Trophoblast cell (in vitro differentiated cells and primary cell): Measurements from ENCODE around the gene HDGFL3. TPM values are rescaled to one million over a fixed set of nuclear protein-coding genes. Genes with fewer than 3 reads are reported as not detected.
A peak's percentile ranks its signal among the peaks of the same experiment; 100 is the strongest.

ENCODE experiments used
- DNase-seq, 2 donors: peaks; one replicate each; pipeline ENCODE4 v3.0.0-alpha.2; 2016
- H2AFZ ChIP-seq: 2 replicates; pipeline ENCODE4 v1.6.1; 2013; ENCODE audit warnings: low read length, moderate library complexity, mild to moderate bottlenecking; ENCODE audit not compliant: insufficient read depth, poor library complexity
- H2AK5ac ChIP-seq: 2 replicates; pipeline ENCODE4 v1.6.1; 2013; ENCODE audit warnings: mild to moderate bottlenecking, low read length
- H2BK120ac ChIP-seq: 2 replicates; pipeline ENCODE4 v1.6.1; 2013; ENCODE audit warnings: low read length, mild to moderate bottlenecking, moderate library complexity; ENCODE audit not compliant: insufficient read depth, poor library complexity
- H2BK12ac ChIP-seq: 2 replicates; pipeline ENCODE4 v1.6.1; 2013; ENCODE audit warnings: mild to moderate bottlenecking, low read length, moderate library complexity
- H2BK5ac ChIP-seq: 2 replicates; pipeline ENCODE4 v1.6.1; 2013; ENCODE audit warnings: low read length, low read depth, moderate library complexity, mild to moderate bottlenecking; ENCODE audit not compliant: poor library complexity
- H3K14ac ChIP-seq: 2 replicates; pipeline ENCODE4 v1.6.1; 2013; ENCODE audit warnings: mild to moderate bottlenecking, low read length
- H3K18ac ChIP-seq: 2 replicates; pipeline ENCODE4 v1.6.1; 2013; ENCODE audit warnings: mild to moderate bottlenecking, low read length
- H3K23ac ChIP-seq: 2 replicates; pipeline ENCODE4 v1.6.1; 2013; ENCODE audit warnings: low read length
- H3K27ac ChIP-seq: 2 replicates; pipeline ENCODE4 v1.5.1; 2013; ENCODE audit warnings: low read depth, mild to moderate bottlenecking, inconsistent platforms, low read length, moderate library complexity
- H3K27me3 ChIP-seq: 2 replicates; pipeline ENCODE4 v1.6.1; 2013; ENCODE audit warnings: inconsistent platforms, mild to moderate bottlenecking, low read length, moderate library complexity; ENCODE audit not compliant: insufficient read depth
- H3K36me3 ChIP-seq, 2 experiments: 1 replicate in 1 of 2; 2 replicates in 1 of 2; pipeline ENCODE4 v1.6.1; 2013; ENCODE audit warnings: low read length in 2 of 2, mild to moderate bottlenecking in 2 of 2, moderate library complexity in 1 of 2; ENCODE audit not compliant: insufficient read depth in 2 of 2, control insufficient read depth in 1 of 2
- H3K4ac ChIP-seq: 2 replicates; pipeline ENCODE4 v1.6.1; 2013; ENCODE audit warnings: low read depth, mild to moderate bottlenecking, low read length, moderate library complexity
- H3K4me1 ChIP-seq, 2 experiments: 1 replicate in 1 of 2; 2 replicates in 1 of 2; pipeline ENCODE4 v1.6.1; 2013; ENCODE audit warnings: low read length in 2 of 2, mild to moderate bottlenecking in 2 of 2, moderate library complexity in 1 of 2; ENCODE audit not compliant: insufficient read depth in 2 of 2, control insufficient read depth in 1 of 2
- H3K4me2 ChIP-seq: 2 replicates; pipeline ENCODE4 v1.6.1; 2013; ENCODE audit warnings: inconsistent platforms, mild to moderate bottlenecking, low read length, moderate library complexity
- H3K4me3 ChIP-seq: 2 replicates; pipeline ENCODE4 v1.5.1; 2013; ENCODE audit warnings: mild to moderate bottlenecking, low read depth, low read length, inconsistent platforms
- H3K79me1 ChIP-seq: one replicate; pipeline ENCODE4 v1.6.1; 2013; ENCODE audit warnings: low read length
- H3K79me2 ChIP-seq: 2 replicates; pipeline ENCODE4 v1.6.1; 2013; ENCODE audit warnings: low read length, mild to moderate bottlenecking; ENCODE audit not compliant: control insufficient read depth, insufficient read depth, poor library complexity
- H3K9ac ChIP-seq: 2 replicates; pipeline ENCODE4 v1.6.1; 2013; ENCODE audit warnings: mild to moderate bottlenecking, low read length
- H3K9me3 ChIP-seq: 2 replicates; pipeline ENCODE4 v1.6.1; 2013; ENCODE audit warnings: low read depth, mild to moderate bottlenecking, control low read depth, inconsistent platforms, low read length; ENCODE audit not compliant: insufficient read depth
- H4K12ac ChIP-seq: 2 replicates; pipeline ENCODE4 v1.6.1; 2013; ENCODE audit warnings: low read depth, mild to moderate bottlenecking, low read length, moderate library complexity
- H4K8ac ChIP-seq: 2 replicates; pipeline ENCODE4 v1.6.1; 2013; ENCODE audit warnings: low read depth, mild to moderate bottlenecking, low read length, moderate library complexity
- H4K91ac ChIP-seq: one replicate; pipeline ENCODE4 v1.6.1; 2013; ENCODE audit warnings: low read depth, mild to moderate bottlenecking, low read length, moderate library complexity
- WGBS: extraction: QIAGEN DNeasy Blood & Tissue Kit; methylation state at CpG from one replicate; pipeline ENCODE4 v1.1.7; 2013; ENCODE audit warnings: missing lambda C conversion rate; ENCODE audit not compliant: insufficient read length, insufficient coverage; ENCODE audit errors: extremely low coverage; 5-methylcytosine and 5-hydroxymethylcytosine counted together
- polyA plus RNA-seq: library from polyadenylated mRNA; stranded (reverse); fragments of 200-250 nt; gene quantifications from 2 replicates; pipeline ENCODE4 v1.2.3, GENCODE V29; 2013

HDGFL3 gene
- polyA plus RNA-seq, result 47.3 and 49.1 TPM in 2 replicates

GRCh38 chr15:83207660-83208366 is at the start of gene HDGFL3:
HDGFL3 (minus strand) TSS chr15:83207823; CDS start chr15:83207414, 409 bp downstream.
- Histone ChIP-seq H3K4ac (peak within 1 kb of the TSS; percentile 91), H3K14ac (peak within 1 kb of the TSS; percentile 95), H4K12ac (peak within 1 kb of the TSS; percentile 67), H3K79me1 (peaks cover 20% of the 10 kb centered on the region), H3K36me3 (no peaks in the 10 kb centered on the region), H4K91ac (peak within 1 kb of the TSS; percentile 97), H3K9ac (peak within 1 kb of the TSS; percentile 88), H2AK5ac (peak within 1 kb of the TSS; percentile 29), H3K9me3 (no peaks in the 10 kb centered on the region), H3K18ac (peak within 1 kb of the TSS; percentile 78), H3K4me3 (peak within 1 kb of the TSS; percentile 94), H3K4me1 (no peaks in the 10 kb centered on the region), H2AFZ (peak within 1 kb of the TSS; percentile 61), H3K27me3 (no peaks in the 10 kb centered on the region), H2BK5ac (peak within 1 kb of the TSS; percentile 42), H3K23ac (no peak within 1 kb of the TSS), H3K4me2 (peak within 1 kb of the TSS; percentile 56), H3K79me2 (peaks cover 13% of the 10 kb centered on the region), H2BK120ac (peak within 1 kb of the TSS; percentile 70), H2BK12ac (peak within 1 kb of the TSS; percentile 30), H3K27ac (peak within 1 kb of the TSS; percentile 61), H4K8ac (peak within 1 kb of the TSS; percentile 87)
- no CpG with 5 or more reads among the region's 94 CpGs for WGBS
- peak in 1 of 2 donors; percentile 38 for DNase-seq

- H3K27ac ChIP-seq, result no peak overlapping the region
- H2BK12ac ChIP-seq, result no peak overlapping the region
- H3K14ac ChIP-seq, result no peak overlapping the region
- no peak overlapping the region for H2AFZ ChIP-seq
- no peak overlapping the region for H3K23ac ChIP-seq
- H3K9me3 ChIP-seq, result no peaks in the 10 kb centered on the region
- no peak overlapping the region for H4K12ac ChIP-seq
- H3K27me3 ChIP-seq, result no peaks in the 10 kb centered on the region
- no peaks in the 10 kb centered on the region for H3K36me3 ChIP-seq
- H4K8ac ChIP-seq, result no peak overlapping the region
- no peak overlapping the region for H3K4ac ChIP-seq
- H2AK5ac ChIP-seq, result no peak overlapping the region
- no peak overlapping the region for H2BK5ac ChIP-seq
- H3K79me2 ChIP-seq, result no peaks in the 10 kb centered on the region
- H3K4me1 ChIP-seq, result no peaks in the 10 kb centered on the region
- H4K91ac ChIP-seq, result no peak overlapping the region
- no peak overlapping the region for H3K4me2 ChIP-seq
- no peak overlapping the region for H3K4me3 ChIP-seq
- no peak overlapping the region for H3K9ac ChIP-seq
- no peak overlapping the region for H3K18ac ChIP-seq
- H2BK120ac ChIP-seq, result no peak overlapping the region
- no peaks in the 10 kb centered on the region for H3K79me1 ChIP-seq
- DNase-seq, result peak in 1 of 2 donors; percentile 50
These were observed 43.2 kb upstream of the HDGFL3 start for GRCh38 chr15:83250781-83251180.

- H3K9ac ChIP-seq, result no peak overlapping the region
- no peak for DNase-seq
- WGBS, result no CpG with 5 or more reads among the region's 3 CpGs
These were observed 41.4 kb upstream of the HDGFL3 start for GRCh38 chr15:83249030-83249343.

GRCh38 chr15:83248151-83249029 is 40.8 kb upstream of the HDGFL3 start:
- Histone ChIP-seq H4K8ac (no peak overlapping the region), H3K23ac (no peak overlapping the region), H2BK5ac (no peak overlapping the region), H3K9ac (no peak overlapping the region), H3K18ac (no peak overlapping the region), H3K4ac (no peak overlapping the region), H2BK120ac (no peak overlapping the region), H3K4me2 (no peak overlapping the region), H4K12ac (no peak overlapping the region), H3K79me1 (no peaks in the 10 kb centered on the region), H3K79me2 (no peaks in the 10 kb centered on the region), H2BK12ac (no peak overlapping the region), H3K14ac (no peak overlapping the region), H3K9me3 (no peaks in the 10 kb centered on the region), H3K27me3 (no peaks in the 10 kb centered on the region), H3K4me3 (no peak overlapping the region), H2AK5ac (peak overlapping the region; percentile 35), H2AFZ (no peak overlapping the region), H4K91ac (no peak overlapping the region), H3K36me3 (no peaks in the 10 kb centered on the region), H3K4me1 (no peaks in the 10 kb centered on the region), H3K27ac (no peak overlapping the region)
- no CpG with 5 or more reads among the region's 11 CpGs for WGBS
- DNase-seq, result peak; percentile 41 to 92

More at GRCh38 chr15:83249030-83249343, 41.4 kb upstream of the HDGFL3 start:
- Histone ChIP-seq H3K4me1 (no peaks in the 10 kb centered on the region), H3K4ac (no peak overlapping the region), H3K4me3 (no peak overlapping the region), H2BK12ac (no peak overlapping the region), H2AFZ (no peak overlapping the region), H4K91ac (no peak overlapping the region), H3K36me3 (no peaks in the 10 kb centered on the region), H3K23ac (no peak overlapping the region), H3K4me2 (no peak overlapping the region), H3K9me3 (no peaks in the 10 kb centered on the region), H3K27ac (no peak overlapping the region), H3K79me1 (no peaks in the 10 kb centered on the region), H3K79me2 (no peaks in the 10 kb centered on the region), H4K12ac (no peak overlapping the region), H2BK5ac (no peak overlapping the region), H3K18ac (no peak overlapping the region), H2BK120ac (no peak overlapping the region), H3K14ac (no peak overlapping the region), H4K8ac (no peak overlapping the region), H2AK5ac (no peak overlapping the region), H3K27me3 (no peaks in the 10 kb centered on the region)
